SKM-1 treated with dmso at 0.1 percent for 144 hours (cell line): ENCODE measurements around the gene AGXT.
A peak's percentile ranks its signal among the peaks of the same experiment; 100 is the strongest.

Experiments used
- DNase-seq: peaks from one replicate; lab custom pipeline; 2025; ENCODE audit not compliant: unreplicated experiment; lab: John Stamatoyannopoulos, UW

The AGXT gene

DNA sequence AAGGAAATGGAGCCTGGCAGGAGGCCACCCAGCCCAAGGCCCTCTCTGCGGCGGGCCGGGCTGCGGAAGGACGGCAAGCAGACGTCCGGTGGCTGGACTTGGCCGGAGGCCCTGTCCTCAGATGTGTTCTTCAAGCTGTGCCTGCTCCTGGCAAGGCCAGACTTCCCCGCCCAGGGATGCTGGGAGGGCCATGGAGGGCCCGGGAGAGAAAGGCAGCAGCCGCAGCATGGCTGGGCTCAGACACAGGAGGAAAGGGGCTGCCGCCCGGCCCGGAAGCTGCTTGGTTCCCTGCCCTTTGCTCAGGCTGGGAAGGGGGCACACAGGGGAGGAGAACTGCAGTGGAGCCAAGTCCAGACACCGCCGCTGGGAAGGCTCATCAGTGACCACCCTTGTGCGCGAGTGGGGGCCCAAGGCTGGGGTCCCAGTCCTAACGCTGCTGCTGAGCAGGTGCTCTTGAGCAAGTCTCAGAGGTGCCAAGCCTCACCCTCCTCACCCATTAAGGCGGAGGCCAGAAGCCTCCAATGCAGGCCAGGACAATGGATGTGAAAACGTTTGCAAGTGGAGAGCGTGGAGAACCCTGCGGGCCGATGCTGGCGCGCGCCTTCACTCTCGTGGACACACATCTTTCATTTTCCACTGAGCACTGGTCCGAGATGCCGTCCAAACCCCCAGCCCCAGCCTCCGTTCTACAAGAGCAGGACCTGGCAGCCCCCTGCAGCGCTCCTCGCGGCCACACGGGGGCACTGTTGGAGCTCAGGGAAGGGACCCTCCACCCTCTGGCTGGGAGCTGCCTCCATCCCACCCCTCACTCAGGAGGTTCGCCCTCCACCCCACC is 45.4 kb downstream of the AGXT start:
- peak; percentile 10 for DNase-seq

DNA sequence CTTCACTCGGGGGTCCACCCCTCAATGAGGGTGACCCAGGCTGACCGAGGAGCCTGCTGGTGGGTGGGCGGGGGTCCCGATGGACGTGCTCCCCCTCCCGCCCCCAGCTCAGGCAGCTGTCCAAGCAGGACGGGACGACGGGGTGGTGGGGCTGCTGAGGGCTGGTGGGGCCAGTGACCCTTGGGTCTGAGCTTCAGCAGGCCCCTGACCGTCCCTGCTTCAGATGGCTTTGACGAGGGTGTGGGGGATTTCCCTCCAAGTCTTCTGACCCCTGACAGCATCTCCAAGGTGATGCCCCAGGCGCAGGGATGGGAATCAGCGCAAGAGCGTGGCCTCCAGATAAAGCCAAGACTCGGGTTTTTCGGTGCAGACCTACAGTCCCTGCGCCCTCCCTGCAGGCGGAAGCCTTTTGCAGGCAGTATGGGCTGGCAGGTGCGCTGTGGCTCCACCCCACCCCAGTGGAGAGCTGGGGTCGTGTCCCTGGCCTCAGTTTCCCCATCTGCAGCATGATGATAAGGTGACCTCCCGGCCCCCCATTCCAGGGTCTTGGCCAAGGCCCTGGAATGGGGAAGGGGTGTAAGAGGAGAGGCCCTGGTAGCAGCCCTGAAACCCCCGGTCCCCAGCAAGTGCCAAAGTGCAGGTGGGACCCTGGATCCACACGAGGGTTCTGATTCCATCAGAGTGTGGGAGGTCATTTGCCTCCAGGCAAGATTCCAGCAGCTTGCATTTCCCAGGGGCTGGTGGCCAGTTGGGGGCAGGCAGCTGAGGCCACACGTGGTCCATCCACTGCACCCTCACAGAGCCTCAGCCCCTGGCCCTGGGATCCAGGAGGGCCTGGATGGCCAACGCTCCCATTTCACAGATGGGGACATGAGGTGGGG is 46.3 kb downstream of the AGXT start:
- no peak for DNase-seq

DNA sequence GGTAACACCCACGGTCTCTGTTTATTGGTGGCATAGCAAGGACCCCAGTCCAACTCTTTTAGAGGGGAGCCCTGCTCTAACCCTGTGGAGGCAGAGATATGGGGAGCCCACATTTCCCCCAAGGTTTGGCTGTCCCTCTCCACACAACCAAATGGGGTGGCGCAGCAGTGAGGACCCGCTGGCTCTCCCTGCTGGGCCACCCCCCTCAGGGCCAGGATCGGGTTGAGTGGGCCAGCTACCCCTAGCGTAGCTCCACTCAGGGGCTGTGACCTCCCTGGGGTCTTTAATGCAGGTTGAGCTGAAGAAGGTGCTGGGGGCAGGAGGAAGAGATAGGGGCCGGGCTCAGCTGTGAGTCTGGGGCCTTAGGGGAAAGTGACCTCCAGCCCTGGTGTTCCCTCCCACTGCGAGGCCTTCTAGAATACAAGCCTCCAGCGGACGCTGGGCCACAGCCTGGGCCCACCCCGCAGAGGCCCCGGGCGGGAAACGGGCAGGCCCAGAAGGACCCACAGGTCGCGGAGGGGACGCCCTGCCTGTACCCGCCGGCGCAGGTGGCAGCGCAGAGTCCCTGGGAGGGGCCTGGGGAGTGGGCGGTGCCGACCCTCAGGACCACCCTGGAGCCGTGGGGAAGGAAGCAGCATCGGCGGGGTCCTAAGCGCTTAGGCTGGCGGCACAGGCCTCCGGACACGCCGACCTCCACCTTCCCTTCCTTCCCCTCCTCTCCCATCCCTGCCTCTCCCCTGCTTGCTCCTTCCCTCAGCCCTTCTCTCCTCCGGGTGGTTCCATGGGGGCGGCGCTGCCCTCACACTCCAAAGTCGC is 47.1 kb downstream of the AGXT start:
- no peak for DNase-seq

DNA sequence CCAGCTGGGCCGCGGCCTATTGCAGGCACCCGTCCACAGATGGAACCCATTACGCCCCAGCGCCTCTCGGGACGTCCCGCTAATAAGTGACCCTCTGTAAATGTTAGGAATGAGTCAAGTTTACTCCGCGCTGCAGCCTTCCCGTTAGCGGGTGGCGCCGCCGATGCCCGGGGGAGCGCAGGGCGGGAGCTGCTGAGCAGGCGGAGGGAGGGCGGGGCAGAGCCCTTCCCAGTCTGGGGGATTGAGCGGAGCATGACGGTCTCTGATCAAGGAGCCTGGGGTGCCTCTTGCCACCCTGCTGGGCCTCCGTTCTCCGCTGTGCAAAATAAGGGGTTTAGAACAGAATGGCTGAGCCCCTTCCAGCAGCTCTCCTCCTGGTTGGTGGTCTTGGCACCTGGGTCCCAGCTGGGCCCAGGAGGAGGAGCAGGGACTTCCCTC is 48.0 kb downstream of the AGXT start:
- DNase-seq, result no peak

DNA sequence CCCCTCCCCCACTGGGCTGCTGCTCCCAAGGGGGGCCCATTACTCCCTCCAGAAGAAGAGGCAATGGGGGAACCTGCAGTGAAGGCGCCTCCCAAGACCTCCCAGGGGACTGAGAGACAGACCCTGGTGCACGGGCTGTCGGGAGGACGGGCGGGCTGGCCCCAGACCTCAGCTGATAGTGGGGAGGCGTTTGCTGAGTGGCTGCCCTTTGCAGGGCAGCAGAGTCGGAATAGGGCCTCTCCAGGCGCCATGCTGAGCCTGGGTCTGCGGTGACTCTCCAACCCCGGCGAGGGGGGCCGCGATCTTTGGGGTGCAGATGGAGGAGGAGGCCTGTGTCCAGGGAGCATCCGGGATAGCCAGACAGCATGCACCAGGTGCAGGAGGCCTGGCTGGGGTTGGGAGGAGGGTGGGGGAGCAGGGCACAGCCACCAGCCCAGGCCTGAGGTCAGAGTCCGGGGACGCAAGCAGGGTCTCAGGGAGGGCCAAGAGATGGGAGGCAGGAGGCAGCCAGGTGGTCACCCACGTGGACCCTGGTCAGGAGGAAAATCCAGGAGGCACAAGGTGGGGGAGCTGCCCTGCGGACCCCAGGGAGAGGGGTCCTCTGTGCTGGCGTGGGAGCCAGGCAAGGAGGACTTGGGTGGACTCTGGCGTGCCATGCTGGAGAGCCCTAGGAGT is 48.5 kb downstream of the AGXT start:
- DNase-seq, result no peak

DNA sequence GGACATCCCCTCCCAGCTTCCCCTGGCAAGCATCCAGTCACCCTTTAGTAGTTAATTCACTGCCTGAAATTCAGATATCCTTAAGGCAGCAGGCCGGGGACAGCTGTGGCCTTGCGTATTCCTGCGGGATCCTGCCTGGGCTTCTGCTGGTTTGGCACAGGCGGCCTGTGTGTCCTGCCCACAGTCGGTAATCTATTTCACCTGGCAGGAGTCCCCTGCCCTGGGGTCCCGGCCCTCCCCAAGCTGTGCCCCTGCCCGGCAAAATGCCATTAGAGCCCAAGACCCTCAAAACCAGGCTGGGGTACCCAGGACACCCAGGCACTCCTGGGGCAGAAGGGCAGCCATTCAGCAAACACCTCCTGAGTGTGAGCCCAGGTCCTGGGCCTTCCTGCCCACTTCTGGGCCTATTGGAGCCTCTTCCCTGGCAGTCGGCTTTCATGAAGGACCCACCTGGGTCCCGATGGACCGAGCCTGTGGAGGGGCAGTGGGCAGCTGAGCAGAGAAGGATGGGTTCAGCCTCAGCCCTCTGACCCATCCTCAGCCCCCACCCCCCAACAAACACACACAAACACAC is 49.1 kb downstream of the AGXT start:
- no peak for DNase-seq

DNA sequence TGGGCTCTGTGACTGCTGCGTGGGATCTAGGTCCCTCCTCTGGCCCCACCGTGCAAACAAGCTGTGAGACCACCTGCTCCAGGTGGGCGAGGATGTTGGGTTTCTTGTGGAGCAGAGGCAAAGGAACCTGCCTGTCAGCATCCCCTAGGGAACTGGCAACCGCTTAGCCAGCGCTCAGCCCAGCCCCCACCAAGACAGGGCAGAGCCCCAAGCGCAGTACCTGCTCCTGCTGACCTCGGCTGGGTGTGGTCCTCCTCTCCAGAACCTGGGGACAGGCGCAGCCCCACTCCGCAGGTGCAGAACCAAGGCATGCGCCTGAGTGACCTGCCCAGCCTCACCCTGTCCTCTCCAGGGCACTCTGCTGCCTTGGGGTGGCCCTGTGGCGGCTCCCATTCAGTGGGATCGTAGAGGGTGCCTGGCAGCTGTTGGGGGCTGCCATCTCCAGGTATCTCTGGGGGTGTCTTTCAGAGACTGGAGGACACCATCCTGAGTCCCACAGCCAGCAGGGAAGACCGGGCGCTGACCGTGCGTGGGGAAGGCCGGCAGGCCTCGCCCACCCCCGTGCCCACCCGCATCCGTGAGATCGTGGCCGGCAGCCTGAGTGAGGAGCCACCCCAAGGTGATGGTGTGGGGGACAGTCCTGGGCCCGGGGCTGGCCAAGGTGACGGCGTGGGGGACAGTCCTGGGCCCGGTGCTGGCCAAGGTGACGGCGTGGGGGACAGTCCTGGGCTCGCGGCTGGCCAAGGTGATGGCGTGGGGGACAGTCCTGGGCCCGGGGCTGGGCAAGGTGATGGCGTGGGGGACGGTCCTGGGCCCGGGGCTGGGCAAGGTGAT is 49.9 kb downstream of the AGXT start:
- DNase-seq, result no peak

DNA sequence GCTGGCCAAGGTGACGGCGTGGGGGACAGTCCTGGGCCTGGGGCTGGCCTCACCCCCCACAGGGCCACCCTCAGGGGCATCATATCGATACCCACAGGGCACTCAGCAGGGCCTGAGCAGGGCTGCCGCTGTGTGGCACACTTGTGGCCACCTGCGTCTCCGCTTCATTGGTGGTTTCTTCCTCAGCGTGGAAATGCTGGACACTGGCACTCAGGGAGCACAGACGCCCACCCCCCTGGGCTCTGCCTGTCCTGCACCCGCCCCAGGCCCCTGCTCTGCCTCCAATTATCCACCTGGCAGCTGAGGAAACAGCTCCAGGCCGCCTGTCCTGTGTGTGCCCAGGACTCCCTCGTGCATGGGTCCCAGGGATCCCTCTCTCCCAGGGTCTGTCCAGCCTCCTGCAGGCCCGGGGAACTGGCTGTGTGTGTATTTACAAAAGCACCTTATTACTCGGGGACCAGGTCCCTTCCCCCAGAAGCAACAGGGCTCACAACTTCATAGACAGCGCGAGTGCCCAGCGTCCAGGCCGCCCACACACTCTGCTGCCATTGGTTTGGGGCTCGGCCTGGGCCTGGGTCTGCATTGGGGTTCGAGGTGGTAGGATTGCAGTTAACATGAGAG is 50.6 kb downstream of the AGXT start:
- no peak for DNase-seq

DNA sequence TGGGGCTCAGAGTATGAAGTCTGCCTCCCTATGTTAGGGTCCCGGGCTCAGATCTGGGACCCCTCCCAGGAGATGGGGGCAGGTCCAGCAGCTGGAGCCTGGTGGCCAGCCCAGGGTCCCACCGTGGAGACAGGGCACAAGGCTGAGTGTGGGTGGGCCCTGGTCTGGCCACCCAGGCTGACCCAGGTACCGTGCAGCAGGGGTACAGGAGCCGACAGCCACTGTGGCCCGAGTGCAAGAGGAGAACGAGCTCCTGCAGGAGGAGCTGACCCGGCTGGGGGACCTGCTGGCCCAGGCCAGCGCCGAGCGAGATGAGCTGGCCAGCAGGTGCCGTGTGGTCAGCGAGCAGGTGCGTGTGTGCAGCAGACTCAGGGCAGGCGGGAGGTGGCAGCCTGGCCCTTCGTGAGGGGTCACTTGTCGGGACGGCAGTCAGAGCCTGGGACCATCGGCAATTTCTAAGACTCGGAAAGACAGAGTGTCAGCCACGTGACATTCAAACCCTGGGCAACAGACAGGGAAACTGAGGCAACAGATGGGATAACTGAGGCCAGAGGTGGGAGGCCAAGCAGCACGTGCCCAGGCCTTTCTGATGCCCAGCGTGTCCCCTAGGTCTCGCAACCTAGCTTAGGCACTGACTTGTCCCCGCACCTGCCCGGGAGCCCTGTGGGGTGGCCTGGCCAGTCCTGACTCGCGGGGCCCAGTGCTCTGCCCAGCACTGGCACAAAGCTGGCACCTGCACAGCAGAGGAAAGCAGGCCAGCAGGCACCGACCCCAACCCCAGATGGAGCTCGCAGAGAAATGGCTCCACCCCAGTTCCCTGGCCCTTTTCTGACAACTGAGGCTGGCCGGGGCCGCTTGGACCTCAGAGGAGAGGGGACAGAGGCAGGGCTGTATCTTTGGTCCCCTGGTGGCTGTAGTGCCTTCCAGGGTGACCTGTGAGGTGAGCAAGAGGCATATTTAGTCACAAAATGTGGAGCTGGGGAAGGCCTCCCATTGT is 51.5 kb downstream of the AGXT start:
- DNase-seq, result no peak

DNA sequence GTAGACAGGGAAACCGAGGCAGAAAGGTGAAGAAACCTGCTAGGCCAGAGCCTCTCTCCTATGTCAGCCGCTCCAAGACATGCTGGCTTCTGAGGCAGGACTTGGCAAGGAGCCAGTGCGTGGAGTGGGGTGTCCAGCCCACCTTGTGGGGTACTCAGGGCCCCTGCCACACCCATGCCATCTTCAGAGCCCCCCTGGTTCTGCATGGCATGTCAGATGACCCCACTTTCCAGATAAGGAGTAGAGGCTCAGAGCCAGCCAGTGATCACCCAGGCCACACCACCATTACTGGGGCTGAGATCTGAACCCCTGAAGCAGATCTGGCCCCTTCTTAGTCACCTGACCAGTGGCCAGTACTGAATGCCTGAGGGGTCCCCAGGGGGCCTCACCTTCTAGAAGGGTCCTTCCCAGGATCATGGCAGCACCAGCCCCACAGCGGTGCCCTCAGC is 52.2 kb downstream of the AGXT start:
- DNase-seq, result no peak

DNA sequence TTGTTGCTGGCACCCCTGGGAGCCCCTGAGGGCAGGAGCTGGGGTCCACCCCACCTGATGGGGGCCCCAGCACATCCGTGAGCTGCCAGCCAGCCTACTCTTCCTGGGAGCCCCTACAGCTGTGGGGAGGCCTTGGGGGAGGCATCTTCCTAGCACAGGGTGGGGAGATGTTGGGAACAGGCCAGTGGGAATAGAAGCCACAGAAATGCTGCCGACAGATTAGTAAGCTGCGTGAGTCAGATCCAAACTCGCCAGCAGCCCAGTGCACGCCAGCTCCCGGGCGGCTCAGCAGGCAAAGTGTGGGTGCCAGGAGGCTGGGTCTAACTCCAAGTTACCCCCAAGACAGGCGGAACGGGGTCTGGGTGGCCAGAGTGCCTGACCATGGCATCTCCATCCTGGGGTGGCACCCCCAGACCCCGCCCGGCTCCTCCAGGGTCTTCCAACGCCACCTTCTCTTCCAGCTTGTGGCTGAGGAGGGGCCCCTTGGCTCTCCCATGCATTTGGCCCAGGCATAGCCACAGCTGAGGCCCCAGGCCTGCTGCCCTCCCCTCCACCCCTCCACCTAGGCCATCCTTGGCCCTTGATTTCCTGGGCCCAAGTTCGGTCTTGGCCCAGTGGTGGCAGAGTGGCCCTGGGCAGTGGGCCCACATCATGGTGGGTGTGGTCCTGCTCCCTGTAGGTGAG is 52.8 kb downstream of the AGXT start:
- DNase-seq, result no peak

DNA sequence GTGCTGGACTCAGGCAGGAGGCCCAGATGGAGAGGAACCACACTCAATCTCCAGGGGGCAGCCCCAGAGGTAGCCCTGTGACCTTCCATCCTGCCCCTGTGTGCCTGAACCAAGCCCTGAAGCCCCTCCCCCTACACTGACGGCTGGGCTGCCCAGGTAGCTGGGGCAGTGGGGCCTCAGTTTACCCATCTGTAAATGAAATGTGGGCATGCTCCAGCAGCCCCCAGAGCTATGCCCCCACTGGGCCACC is 53.3 kb downstream of the AGXT start:
- no peak for DNase-seq

DNA sequence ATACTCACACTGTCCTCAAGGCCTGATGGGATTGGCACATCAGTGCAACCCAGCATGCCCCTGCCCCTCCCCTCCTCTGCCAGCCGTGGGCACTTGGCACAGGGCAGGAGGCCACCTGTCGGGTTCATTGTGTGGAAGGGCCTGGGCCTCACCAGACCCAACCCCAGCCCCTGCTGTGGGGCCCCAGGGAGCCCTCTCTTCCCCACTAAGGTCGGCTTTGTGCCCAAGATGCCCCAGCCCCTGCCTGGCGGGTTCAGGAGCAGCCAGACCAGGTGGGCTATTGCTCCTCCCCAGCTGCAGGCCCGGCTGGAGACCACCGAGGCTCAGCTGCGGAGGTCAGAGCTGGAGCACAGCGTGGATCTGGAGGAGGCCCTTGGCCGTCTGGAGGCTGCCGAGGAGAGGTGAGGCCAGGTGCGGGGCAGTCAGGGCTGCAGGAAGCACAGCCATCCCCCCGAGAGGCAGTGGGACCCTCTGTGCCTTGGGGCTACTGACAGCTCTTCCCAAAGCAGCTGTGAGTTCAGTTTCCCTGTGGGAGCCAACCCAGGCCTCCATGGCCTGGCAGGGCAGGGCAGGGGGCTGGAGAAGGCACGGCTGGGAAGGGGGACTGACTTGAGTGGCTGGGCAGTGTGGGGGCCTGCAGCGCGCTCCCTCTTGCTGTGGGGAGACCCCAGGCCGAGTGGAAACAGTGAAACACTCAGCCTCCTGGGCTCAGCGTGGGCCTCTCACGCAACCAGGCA is 53.8 kb downstream of the AGXT start:
- no peak for DNase-seq

DNA sequence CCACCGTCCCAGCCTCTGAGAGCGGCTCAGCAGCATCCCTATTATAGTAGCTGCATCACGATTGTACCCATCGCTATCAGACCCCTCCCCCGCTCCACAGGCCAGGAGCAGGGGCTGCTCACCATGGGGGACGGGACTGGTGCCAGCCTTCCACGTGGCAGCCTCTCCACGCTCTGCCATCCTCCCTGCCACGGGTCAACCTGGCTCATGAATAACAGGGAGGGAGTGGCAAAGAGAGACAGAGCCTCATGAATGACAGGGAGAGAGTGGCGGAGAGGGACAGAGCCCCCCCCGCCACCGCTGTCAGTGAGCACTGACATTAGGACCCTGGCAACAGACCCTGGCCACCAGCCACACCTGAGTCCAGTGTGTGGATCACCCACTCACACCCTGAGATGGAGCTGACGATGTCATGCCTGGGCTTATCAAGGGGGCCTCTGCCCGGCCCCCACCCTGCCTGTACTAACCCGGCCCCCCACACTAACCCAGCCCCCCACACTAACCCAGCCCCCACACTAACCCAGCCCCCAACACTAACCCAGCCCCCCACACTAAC is 54.4 kb downstream of the AGXT start:
- DNase-seq, result no peak

DNA sequence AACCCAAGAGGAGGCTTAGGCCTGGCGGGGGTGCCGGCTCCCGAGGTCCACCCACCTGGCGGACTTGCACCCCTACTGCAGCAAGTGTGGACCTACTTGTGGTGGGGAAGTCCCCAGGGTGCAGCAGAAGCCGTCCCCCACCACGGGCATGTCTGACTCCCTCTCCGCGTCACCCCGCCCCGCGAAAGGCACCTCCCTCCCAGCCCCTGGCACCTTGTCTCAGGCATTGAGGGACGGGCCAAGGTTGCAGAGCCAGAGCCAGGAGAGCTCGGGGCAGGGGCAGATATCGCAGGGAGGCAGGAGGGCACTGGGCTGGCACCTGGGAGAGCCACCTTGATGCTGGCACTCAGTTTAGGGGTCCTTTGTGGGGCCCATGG is 56.6 kb downstream of the AGXT start:
- DNase-seq, result no peak
